IPS-18c (cell line): ENCODE measurements around the gene BTBD17.

ENCODE experiments used
- H3K4me3 ChIP-seq: 2 replicates; pipeline ENCODE4 v1.7.0; 2013; ENCODE audit warnings: low read depth, mild to moderate bottlenecking, low read length, moderate library complexity; ENCODE audit not compliant: insufficient read depth
- H3K9me3 ChIP-seq: one replicate; pipeline ENCODE4 v1.6.1; 2013; ENCODE audit warnings: mild to moderate bottlenecking, low read length, moderate library complexity; ENCODE audit not compliant: control insufficient read depth, insufficient read depth

Gene BTBD17

GRCh38 chr17:74329378-74329777, 32.3 kb downstream of the BTBD17 start:
- peaks cover 2% of the 10 kb centered on the region for H3K9me3 ChIP-seq
- no peak overlapping the region for H3K4me3 ChIP-seq

- Histone ChIP-seq H3K4me3 (no peak overlapping the region), H3K9me3 (peaks cover 2% of the 10 kb centered on the region)
Observed at GRCh38 chr17:74328487-74328886, 33.2 kb downstream of the BTBD17 start.

DNA sequence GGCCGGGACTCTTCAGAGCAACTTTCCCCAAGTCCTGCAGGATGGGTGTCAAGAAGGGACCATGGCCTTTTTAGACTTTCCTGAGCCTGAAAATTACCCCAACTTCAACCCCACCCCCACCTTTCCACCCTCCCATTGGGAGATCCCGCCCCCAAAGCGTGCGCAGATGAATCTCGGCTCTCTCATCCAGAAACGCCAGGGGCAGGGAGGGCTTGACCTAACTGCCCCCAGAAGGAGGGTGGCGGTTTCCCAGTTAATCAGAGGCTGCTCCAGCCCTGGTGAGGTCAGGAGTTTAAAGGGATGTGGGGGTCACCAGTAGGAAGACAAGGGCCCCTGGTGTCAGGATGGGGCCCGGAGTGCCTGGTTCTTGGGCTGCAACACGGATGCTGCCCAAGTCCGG, 35.2 kb downstream of the BTBD17 start:
- Histone ChIP-seq H3K4me3 (peak overlapping the region; percentile 26), H3K9me3 (peaks cover 2% of the 10 kb centered on the region)

DNA sequence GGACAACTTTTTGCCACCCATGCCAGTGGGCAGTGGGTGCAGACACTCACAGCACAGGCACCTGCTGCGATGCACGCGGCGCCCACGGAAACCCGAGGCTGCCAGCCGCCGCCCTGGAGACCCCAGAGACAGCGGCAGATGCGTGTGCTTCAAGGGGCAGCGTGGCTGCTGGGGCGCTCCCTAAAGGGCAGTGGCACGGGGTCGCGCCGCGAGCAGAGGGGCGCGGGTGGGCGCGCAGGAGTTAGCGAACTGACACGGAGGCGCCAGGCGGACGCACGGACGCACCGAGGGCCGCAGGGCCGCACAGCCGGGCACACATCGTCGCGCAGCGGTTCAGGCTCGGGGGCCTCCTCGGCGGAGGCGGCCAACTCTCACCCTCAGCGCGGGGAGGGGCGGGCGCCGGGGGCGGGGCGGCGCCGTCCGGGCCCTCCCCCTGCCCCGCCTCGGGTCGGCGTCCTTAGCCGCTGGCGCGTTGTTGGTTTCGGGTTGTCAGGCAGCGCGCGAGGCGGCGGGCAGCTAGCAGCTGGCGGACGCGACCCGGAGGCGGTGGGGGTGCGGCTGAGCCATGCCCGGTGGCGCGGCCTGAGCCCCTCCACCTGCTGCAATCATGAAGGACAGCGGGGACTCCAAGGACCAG, 35.8 kb downstream of the BTBD17 start, which contains the start of gene KIF19:
Gene KIF19, plus strand, starts transcription at position 484 of the 637 bp plus-strand sequence. Its CDS starts 124 bp downstream, at position 608.
- Histone ChIP-seq H3K4me3 (peak within 1 kb of the TSS; percentile 51), H3K9me3 (peaks cover 2% of the 10 kb centered on the region)

GRCh38 chr17:74325376-74325742, 36.3 kb downstream of the BTBD17 start:
- peaks cover 2% of the 10 kb centered on the region for H3K9me3 ChIP-seq
- peak overlapping the region; percentile 51 for H3K4me3 ChIP-seq

- no peak overlapping the region for H3K4me3 ChIP-seq
- peaks cover 2% of the 10 kb centered on the region for H3K9me3 ChIP-seq
Observed at GRCh38 chr17:74324521-74324920, 37.1 kb downstream of the BTBD17 start.

DNA sequence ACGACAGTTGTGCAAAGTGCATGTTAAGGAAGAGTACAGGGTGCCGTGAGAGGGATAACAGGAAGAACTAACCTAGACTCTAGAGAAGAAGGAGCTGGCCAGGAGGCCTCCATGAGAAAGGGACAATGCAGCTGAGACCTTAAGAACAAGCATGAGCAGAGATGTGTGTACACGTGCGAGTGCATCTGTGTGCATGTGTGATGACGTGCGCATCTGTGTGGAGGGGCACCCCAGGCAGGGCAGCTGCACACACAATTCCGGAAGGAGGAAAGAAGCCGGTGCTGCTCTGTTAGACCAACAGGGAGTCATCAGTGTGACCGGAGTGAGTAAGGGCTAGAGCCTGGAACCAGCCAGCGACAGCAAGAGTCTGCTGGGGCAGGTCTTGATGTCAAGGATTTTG, 43.3 kb downstream of the BTBD17 start:
- Histone ChIP-seq H3K9me3 (no peaks in the 10 kb centered on the region), H3K4me3 (no peak overlapping the region)

- no peak overlapping the region for H3K4me3 ChIP-seq
- H3K9me3 ChIP-seq = peaks cover 2% of the 10 kb centered on the region
Observed at GRCh38 chr17:74317071-74317470, 44.6 kb downstream of the BTBD17 start.

- peaks cover 2% of the 10 kb centered on the region for H3K9me3 ChIP-seq
- H3K4me3 ChIP-seq = no peak overlapping the region
Observed at GRCh38 chr17:74316220-74316619, 45.4 kb downstream of the BTBD17 start.

- H3K4me3 ChIP-seq = no peak overlapping the region
Observed at GRCh38 chr17:74314877-74315276, 46.8 kb downstream of the BTBD17 start.

DNA sequence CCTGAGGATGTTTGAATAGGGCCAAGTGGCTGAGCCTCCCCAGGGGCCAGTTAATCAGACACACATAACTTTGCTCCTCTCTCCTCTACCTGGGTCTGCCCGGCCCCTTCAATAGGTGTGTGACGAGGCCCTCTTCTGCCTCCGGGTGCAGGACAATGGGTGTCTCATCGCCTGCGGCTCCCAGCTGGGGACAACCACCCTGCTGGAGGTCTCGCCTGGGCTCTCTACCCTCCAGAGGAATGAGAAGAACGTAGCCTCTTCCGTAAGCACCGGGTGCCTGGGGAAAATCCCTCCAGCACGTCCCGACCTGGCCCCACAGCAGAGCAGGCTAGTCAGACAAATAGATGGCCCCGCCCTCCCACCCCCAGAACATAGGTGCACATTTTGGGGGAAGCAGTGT, 51.8 kb downstream of the BTBD17 start:
- Histone ChIP-seq H3K4me3 (no peak overlapping the region), H3K9me3 (peaks cover 2% of the 10 kb centered on the region)

More at GRCh38 chr17:74314877-74315276, 46.8 kb downstream of the BTBD17 start:
- H3K9me3 ChIP-seq = peaks cover 2% of the 10 kb centered on the region

GRCh38 chr17:74307984-74308773, 53.5 kb downstream of the BTBD17 start:
- Histone ChIP-seq H3K4me3 (no peak overlapping the region), H3K9me3 (peaks cover 2% of the 10 kb centered on the region)
